GM18520 (cell line): ENCODE measurements around the gene CCDC69.
"Not testable (repeated sequence)": the region's sequence is repeated elsewhere in the genome, so short reads cannot be mapped to it uniquely, and the experiment has no call there.

Source experiments
- ATAC-seq: cut with Tn5 transposase; IDR thresholded peaks from one replicate; pipeline ENCODE4 v1.9.1; 2021; ENCODE audit not compliant: unreplicated experiment

The CCDC69 gene

GRCh38 chr5:151223447-151224264 is at the start of gene CCDC69:
Gene CCDC69, minus strand, starts transcription at chr5:151224092. Its CDS starts 122 bp downstream, at chr5:151223970.
- peak; percentile 67 for ATAC-seq

- no peak for ATAC-seq
Measured at GRCh38 chr5:151271336-151271735, 47.4 kb upstream of the CCDC69 start.

DNA sequence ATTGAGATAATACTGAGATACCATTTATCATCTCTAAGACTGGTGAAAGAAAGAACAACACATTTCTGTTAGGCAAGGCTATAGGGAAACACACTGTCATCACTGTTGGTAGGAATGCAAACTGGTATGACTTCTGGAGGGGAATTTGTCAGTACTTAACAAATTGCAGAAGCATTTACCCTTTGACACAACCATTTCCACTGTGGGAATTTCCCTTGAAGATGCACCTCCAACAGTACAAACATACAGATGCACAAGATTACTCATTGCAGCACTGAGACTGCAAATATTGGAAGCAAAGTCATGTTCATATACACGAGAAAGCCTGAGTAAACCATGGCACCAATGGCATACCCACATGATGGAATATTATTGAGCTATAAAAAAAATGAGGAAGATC is 46.7 kb upstream of the CCDC69 start:
- peak; percentile 96 for ATAC-seq

- ATAC-seq: no peak
Measured at GRCh38 chr5:151267491-151268260, 43.8 kb upstream of the CCDC69 start.

- no peak for ATAC-seq
Measured at GRCh38 chr5:151264113-151264512, 40.2 kb upstream of the CCDC69 start.

GRCh38 chr5:151262532-151262931 is 38.6 kb upstream of the CCDC69 start:
- ATAC-seq: no peak

DNA sequence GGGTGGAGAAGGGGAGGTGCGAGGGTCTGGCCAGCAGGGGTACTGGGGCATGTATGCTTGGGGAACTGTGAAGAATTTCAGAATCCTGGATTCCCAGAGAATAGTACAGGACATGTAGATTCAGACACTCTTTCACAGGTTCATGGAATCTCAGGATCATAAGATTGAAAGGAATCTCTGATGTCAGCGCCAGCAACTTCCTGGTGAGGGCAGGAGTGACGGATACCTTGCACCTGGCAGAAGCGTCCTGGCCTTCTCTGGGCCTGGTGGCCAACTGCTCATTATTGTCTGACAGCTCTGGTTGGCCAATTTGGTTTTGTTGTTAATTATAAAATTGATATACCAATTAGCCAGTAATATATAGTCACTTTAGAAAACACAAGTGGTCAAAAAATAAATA is 36.0 kb upstream of the CCDC69 start:
- no peak for ATAC-seq

- no peak for ATAC-seq
Measured at GRCh38 chr5:151258816-151259215, 34.9 kb upstream of the CCDC69 start.

GRCh38 chr5:151258201-151258611 is 34.3 kb upstream of the CCDC69 start:
- no peak for ATAC-seq

GRCh38 chr5:151257731-151258181 is 33.9 kb upstream of the CCDC69 start:
- no peak for ATAC-seq

DNA sequence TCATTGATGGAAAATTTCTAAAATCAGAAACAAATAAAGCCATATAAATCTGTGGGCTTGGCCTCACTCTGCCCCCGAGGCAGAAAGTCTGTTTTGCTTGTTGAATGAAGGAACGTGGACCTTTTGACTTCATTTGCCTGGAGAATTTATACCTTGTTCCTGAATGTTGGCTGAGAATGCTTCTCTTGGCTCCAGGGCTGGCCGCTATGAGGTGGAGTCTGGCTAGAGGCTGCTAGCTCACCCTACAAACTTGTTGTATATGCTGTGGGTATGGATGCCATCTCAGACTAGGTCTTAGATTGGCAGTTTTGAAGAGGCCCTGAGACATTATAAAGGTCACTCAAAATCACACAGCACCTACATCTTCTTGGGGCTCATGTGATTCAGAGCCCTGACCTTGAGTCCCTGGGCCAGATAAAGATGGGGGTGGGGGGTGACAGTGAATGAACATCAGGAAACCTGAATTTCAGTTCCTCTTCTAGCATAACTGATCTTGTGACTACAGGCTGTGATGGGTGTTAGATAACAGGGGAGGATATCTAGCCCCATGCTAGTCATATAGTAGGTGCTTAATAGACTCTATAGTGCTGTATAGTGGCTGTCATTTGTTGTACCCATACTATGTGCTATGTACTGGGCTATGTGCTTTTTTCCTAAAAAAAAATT is 31.9 kb upstream of the CCDC69 start:
- ATAC-seq: peak; percentile 28

DNA sequence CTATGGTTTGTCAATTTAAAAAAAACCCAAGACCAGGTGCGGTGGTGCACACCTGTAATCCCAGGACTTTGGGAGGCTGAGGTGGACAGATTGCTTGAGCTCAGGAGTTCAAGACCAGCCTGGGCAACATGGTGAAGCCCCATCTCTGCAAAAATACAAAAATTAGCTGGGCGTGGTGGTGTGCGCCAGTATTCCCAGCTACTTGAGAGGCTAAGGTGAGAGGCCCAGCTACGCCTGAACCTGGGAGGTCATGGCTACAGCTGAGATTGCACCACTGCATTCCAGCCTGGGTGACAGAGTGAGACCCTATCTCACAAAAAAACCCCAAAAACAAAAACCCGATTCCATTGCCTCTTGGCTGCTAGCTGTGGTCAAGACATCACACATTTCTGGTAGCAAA is 31.1 kb upstream of the CCDC69 start:
- ATAC-seq: not testable (repeated sequence)

DNA sequence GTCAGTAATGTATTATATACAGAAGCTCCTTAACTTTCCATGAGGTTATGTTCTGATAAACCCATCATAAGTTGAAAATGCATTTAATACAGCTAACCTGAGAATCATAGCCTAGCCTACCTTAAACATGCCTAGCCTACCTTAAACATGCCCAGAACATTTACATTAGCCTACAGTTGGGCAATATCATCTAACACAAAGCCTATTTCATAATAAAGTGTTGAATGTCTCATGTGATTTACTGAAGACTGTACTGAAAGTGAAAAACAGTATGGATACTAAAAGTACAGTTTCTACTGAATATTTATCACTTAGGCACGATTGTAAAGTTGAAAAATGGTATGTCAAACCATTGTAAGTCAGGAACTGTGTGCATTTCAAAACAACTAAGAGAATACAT is 30.7 kb upstream of the CCDC69 start:
- no peak for ATAC-seq

GRCh38 chr5:151253605-151253950 is 29.7 kb upstream of the CCDC69 start:
- no peak for ATAC-seq

GRCh38 chr5:151252762-151253604 is 29.1 kb upstream of the CCDC69 start, which contains the start of gene GM2A:
Gene GM2A, plus strand, starts transcription at chr5:151253185. Its CDS starts 32 bp downstream, at chr5:151253217.
- peak; percentile 86 for ATAC-seq

DNA sequence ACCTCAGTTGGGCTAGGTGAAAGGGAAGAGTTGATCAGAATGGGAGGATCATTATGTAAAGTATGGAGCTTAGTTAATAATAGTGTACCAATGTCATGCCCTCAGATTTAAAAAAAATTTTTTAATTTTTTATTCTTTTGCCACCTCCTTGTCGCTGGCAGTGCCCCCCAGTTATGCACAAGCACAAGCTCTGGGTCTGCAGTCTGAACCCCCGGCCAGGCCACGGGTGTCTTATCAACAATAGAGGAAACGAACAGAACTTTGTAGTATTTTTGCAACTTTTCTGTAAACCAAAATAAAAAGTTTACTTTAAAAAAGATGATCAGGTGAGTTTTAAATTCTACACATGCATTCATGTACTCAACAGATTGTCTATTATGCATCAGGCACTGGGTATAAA is 27.7 kb upstream of the CCDC69 start:
- no peak for ATAC-seq

DNA sequence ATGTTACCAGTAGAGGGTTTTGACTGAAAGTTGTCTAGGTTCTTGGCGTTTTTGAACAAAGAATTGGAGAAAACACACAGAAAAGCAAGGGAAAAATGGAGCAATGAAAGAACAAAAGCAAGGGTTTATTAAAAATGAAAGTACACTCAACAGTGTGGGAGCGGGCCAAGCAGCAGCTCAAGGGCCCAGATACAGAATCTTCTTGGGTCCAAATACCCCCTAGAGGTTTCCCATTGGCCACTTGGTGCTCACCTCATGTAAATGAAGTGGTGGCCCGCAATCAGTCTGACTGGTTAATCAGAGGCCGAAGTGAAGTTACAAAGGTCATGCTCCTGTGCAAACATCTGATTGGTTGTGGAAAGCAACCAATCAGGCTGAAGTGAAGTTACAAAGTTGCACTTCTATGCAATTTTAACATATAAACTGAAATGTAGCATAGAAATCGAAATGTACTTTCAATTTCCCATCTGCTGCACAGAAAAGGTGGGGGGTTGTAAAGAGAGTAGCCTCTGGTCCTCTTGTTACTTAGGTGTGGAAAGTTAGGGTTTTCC is 27.2 kb upstream of the CCDC69 start:
- ATAC-seq: no peak

GRCh38 chr5:151250346-151251000 is 26.6 kb upstream of the CCDC69 start:
- no peak for ATAC-seq

GRCh38 chr5:151249281-151249680 is 25.4 kb upstream of the CCDC69 start:
- no peak for ATAC-seq

DNA sequence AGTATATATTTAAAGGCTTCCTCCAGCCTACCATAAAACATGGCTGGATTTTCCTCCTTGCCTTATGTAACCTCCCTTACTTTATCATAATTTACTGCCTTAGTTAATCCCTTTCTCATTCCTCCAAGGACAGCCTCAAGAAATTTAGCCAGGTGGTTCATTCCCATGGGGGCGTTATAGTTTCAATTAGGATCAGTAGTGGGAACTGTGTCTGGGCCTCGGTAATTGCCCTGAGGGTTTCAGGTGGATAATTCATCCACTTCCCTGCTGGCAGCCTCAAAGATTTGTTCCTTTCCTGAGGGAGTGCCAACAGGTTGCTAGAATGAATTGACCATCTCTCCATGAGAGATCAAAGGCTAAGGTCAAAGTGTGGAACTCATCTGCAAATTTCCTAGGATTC is 24.8 kb upstream of the CCDC69 start:
- ATAC-seq: no peak
